Testis (tissue), 3 donors: Measurements from ENCODE around the gene VWF. TPM values are rescaled to one million over a fixed set of nuclear protein-coding genes. Genes with fewer than 3 reads are reported as not detected.

Experiments used
- DNase-seq: peaks from one replicate; pipeline ENCODE4 v3.0.0-alpha.2; 2019
- H3K27ac ChIP-seq, 2 donors: fragments of 200-600 bp; sonication (generic); one replicate each; pipeline ENCODE4 v1.5.1; 2019
- H3K27me3 ChIP-seq: fragments of 200-600 bp; sonication (generic); one replicate; pipeline ENCODE4 v1.5.1; 2019
- H3K36me3 ChIP-seq: fragments of 200-600 bp; sonication (generic); one replicate; pipeline ENCODE4 v1.5.1; 2017; ENCODE audit warnings: low read depth; ENCODE audit errors: missing control alignments
- H3K4me1 ChIP-seq: fragments of 200-600 bp; sonication (generic); one replicate; pipeline ENCODE4 v1.5.1; 2019
- H3K4me3 ChIP-seq, 2 donors: fragments of 200-600 bp; sonication (generic); one replicate each; pipeline ENCODE4 v1.5.1; 2017 to 2019
- H3K9me3 ChIP-seq: fragments of 200-600 bp; sonication (generic); one replicate; pipeline ENCODE4 v1.5.1; 2017
- CTCF ChIP-seq, 3 experiments: fragments of 450-650 bp in 2 of 3; fragments of 200-600 bp in 1 of 3; sonication (generic) in 1 of 3; IDR thresholded peaks; one replicate each; pipeline ENCODE4 v1.5.1; 2016 to 2019; ENCODE audit warnings: antibody characterized with exemption in 3 of 3, mild to moderate bottlenecking in 2 of 3, moderate library complexity in 1 of 3
- POLR2A ChIP-seq: fragments of 450-650 bp; IDR thresholded peaks from one replicate; pipeline ENCODE4 v1.6.1; 2017; ENCODE audit warnings: antibody characterized with exemption, mild to moderate bottlenecking, moderate library complexity
- WGBS, 2 donors: methylation state at CpG; one replicate each; pipeline ENCODE4 v1.1.5; 2018; 5-methylcytosine and 5-hydroxymethylcytosine counted together
- intact Hi-C: fragments of 100-400 bp; cut with DNase I; formaldehyde crosslinking; loops from one replicate; pipeline ENCODE4 v1.15.1; 2023; ENCODE audit warnings: low total_unique reads
- polyA plus RNA-seq: library from polyadenylated mRNA; stranded (reverse); fragments of 350-450 nt; fragmentation: Illumina TruSeq; extraction: RNeasy Lipid Tissue Mini Kit (QIAGEN cat#74804); gene quantifications from one replicate; pipeline ENCODE4 v1.2.3, GENCODE V29; 2014; ENCODE audit warnings: low read depth, low replicate concordance; ENCODE audit not compliant: insufficient read depth
- total RNA-seq, 2 donors: library from RNA; depleted of rRNA; stranded (reverse); fragments of >200 nt; gene quantifications; one replicate each; pipeline ENCODE4 v1.2.3, GENCODE V29; 2016

The VWF gene
- total and polyA plus RNA-seq, 3 donors from 2014 or later: 68.3 to 86.2 (median 83.7) TPM

- no peaks in the 10 kb centered on the region for H3K9me3 ChIP-seq
- no peaks in the 10 kb centered on the region for H3K27me3 ChIP-seq
- WGBS, 2 donors: 58 to 66% methylated on average over 8 of the region's 8 CpGs
- intact Hi-C loops: no loop called here
- DNase-seq: no peak
- no peak for TF ChIP-seq CTCF (IDR thresholded peaks at IDR 0.05)
- TF ChIP-seq POLR2A: no peak
- no peaks in the 10 kb centered on the region for H3K36me3 ChIP-seq
- peak overlapping the region in 1 of 2 donors; percentile 0 for H3K27ac ChIP-seq
- H3K4me1 ChIP-seq: no peaks in the 10 kb centered on the region
- no peak overlapping the region for H3K4me3 ChIP-seq
Observed at GRCh38 chr12:6140651-6141447, 16.4 kb upstream of the VWF start.

- H3K27ac ChIP-seq: no peak overlapping the region
- no peaks in the 10 kb centered on the region for H3K9me3 ChIP-seq
- H3K4me3 ChIP-seq: no peak overlapping the region
- H3K4me1 ChIP-seq: no peaks in the 10 kb centered on the region
- intact Hi-C loops: no loop called here
- no peaks in the 10 kb centered on the region for H3K36me3 ChIP-seq
- WGBS, 2 donors: 41 to 48% methylated on average over 2 of the region's 2 CpGs
- no peak for DNase-seq
- H3K27me3 ChIP-seq: no peaks in the 10 kb centered on the region
- TF ChIP-seq CTCF (IDR thresholded peaks at IDR 0.05): no peak
- TF ChIP-seq POLR2A: no peak
Observed at GRCh38 chr12:6135071-6135470, 10.6 kb upstream of the VWF start.

GRCh38 chr12:6133642-6134041 is 9.2 kb upstream of the VWF start:
- Histone ChIP-seq H3K4me3 (no peak overlapping the region), H3K9me3 (no peaks in the 10 kb centered on the region), H3K27ac (no peak overlapping the region), H3K27me3 (no peaks in the 10 kb centered on the region), H3K36me3 (no peaks in the 10 kb centered on the region), H3K4me1 (no peaks in the 10 kb centered on the region)
- no peak for DNase-seq
- intact Hi-C loops: no loop called here
- WGBS, 2 donors: 76 to 83% methylated on average over 18 of the region's 18 CpGs
- TF ChIP-seq POLR2A (no peak), CTCF (IDR thresholded peaks at IDR 0.05) (no peak)

- Histone ChIP-seq H3K4me1 (no peaks in the 10 kb centered on the region), H3K27me3 (no peaks in the 10 kb centered on the region), H3K9me3 (no peaks in the 10 kb centered on the region), H3K36me3 (no peaks in the 10 kb centered on the region), H3K4me3 (peak overlapping the region; percentile 41), H3K27ac (no peak overlapping the region)
- 64 to 76% methylated on average over 14 to 25 of the region's 34 CpGs for WGBS, 2 donors
- TF ChIP-seq CTCF (IDR thresholded peaks at IDR 0.05): no peak
- no peak for TF ChIP-seq POLR2A
- no peak for DNase-seq
- intact Hi-C loops: no loop called here
Observed at GRCh38 chr12:6132496-6132895, 8.0 kb upstream of the VWF start.

- intact Hi-C loops: no loop called here
- H3K27ac ChIP-seq: no peak overlapping the region
- 87 to 88% methylated on average over 3 of the region's 3 CpGs for WGBS, 2 donors
Observed at GRCh38 chr12:6125310-6125608, 789 bp upstream of the VWF start.

More at GRCh38 chr12:6125310-6125608, 789 bp upstream of the VWF start:
- Histone ChIP-seq H3K9me3 (no peaks in the 10 kb centered on the region), H3K4me3 (no peak overlapping the region), H3K4me1 (peaks cover 3% of the 10 kb centered on the region), H3K27me3 (no peaks in the 10 kb centered on the region), H3K36me3 (no peaks in the 10 kb centered on the region)
- DNase-seq: no peak
- no peak for TF ChIP-seq CTCF (IDR thresholded peaks at IDR 0.05)
- no peak for TF ChIP-seq POLR2A
